ENCODE measurements around the gene SP3.

- no peak for TF ChIP-seq POLR2A (IDR thresholded peaks at IDR 0.05)
- no peak for TF ChIP-seq CTCF (IDR thresholded peaks at IDR 0.05)
- no peak for TF ChIP-seq POLR2AphosphoS5 (IDR thresholded peaks at IDR 0.05)
Measured at GRCh38 chr2:173962031-173962430, 3.1 kb downstream of the SP3 start.
